IMR-90 (cell line): Measurements from ENCODE around the gene PRAMEF2. TPM values are rescaled to one million over a fixed set of nuclear protein-coding genes. Genes with fewer than 3 reads are reported as not detected.

ENCODE experiments used
- ATAC-seq: fragments of 200-7000 bp; cut with Tn5 transposase; 2 replicates; pipeline ENCODE4 v1.9.1; 2020; ENCODE audit warnings: low read depth, mild to moderate bottlenecking, moderate library complexity
- BruUV-seq: library from RNA; stranded (reverse); fragments of 400-500 nt; replicated peaks from 2 replicates; lab custom pipeline; 2021; lab: Mats Ljungman, UMichigan
- CTCF ChIA-PET: fragments of 300-600 bp; formaldehyde crosslinking; extraction: SDS; loops from one replicate; lab custom pipeline; 2021; ENCODE audit warnings: antibody characterized with exemption; lab: Yijun Ruan, JAX
- POLR2A ChIA-PET: fragments of 300-600 bp; sonication (Branson Sonifier 250); formaldehyde crosslinking; loops from one replicate; lab custom pipeline; 2022; ENCODE audit warnings: antibody characterized with exemption; ENCODE audit not compliant: unreplicated experiment; lab: Charles Lee
- DNase-seq: peaks from one replicate; pipeline ENCODE4 v3.0.0; 2013
- H2AFZ ChIP-seq: replicated peaks from 2 replicates; pipeline ENCODE3; 2013; ENCODE audit warnings: low read length, mild to moderate bottlenecking; ENCODE audit not compliant: poor library complexity
- H2AK5ac ChIP-seq: 2 replicates; pipeline ENCODE4 v1.6.1; 2013; ENCODE audit warnings: low read depth, low read length, inconsistent platforms
- H2AK9ac ChIP-seq: replicated peaks from 2 replicates; pipeline ENCODE3; 2013; ENCODE audit warnings: mild to moderate bottlenecking, low read depth, low read length, moderate library complexity; ENCODE audit not compliant: poor library complexity
- H2BK120ac ChIP-seq: 2 replicates; pipeline ENCODE4 v1.6.1; 2013; ENCODE audit warnings: low read depth, low read length, inconsistent platforms
- H2BK15ac ChIP-seq: 3 replicates; pipeline ENCODE4 v1.6.1; 2013; ENCODE audit warnings: low read depth, low read length, inconsistent platforms
- H2BK20ac ChIP-seq: 2 replicates; pipeline ENCODE4 v1.6.1; 2013; ENCODE audit warnings: low read depth, mild to moderate bottlenecking, inconsistent platforms, low read length, moderate library complexity
- H2BK5ac ChIP-seq: 2 replicates; pipeline ENCODE4 v1.6.1; 2013; ENCODE audit warnings: mild to moderate bottlenecking, low read depth, low read length, inconsistent platforms; ENCODE audit not compliant: poor library complexity, severe bottlenecking
- H3K14ac ChIP-seq: replicated peaks from 2 replicates; pipeline ENCODE4 v1.6.1; 2013; ENCODE audit warnings: low read depth, low read length, inconsistent platforms
- H3K18ac ChIP-seq: 2 replicates; pipeline ENCODE4 v1.6.1; 2013; ENCODE audit warnings: low read depth, low read length, control low read depth
- H3K23ac ChIP-seq: 2 replicates; pipeline ENCODE4 v1.6.1; 2013; ENCODE audit warnings: low read depth, low read length, inconsistent platforms
- H3K27ac ChIP-seq: 2 replicates; pipeline ENCODE4 v1.5.1; 2013; ENCODE audit warnings: mild to moderate bottlenecking, control low read depth, low read length; ENCODE audit not compliant: insufficient read depth
- H3K27me3 ChIP-seq: 2 replicates; pipeline ENCODE4 v1.6.1; 2013; ENCODE audit warnings: low read length; ENCODE audit not compliant: control insufficient read depth, insufficient read depth
- H3K36me3 ChIP-seq: 2 replicates; pipeline ENCODE4 v1.6.1; 2013; ENCODE audit warnings: low read length, mixed read lengths; ENCODE audit not compliant: control insufficient read depth, insufficient read depth
- H3K4ac ChIP-seq: 2 replicates; pipeline ENCODE4 v1.6.1; 2013; ENCODE audit warnings: low read depth, low read length, inconsistent platforms
- H3K4me1 ChIP-seq: 2 replicates; pipeline ENCODE4 v1.6.1; 2013; ENCODE audit warnings: low read length, mixed read lengths; ENCODE audit not compliant: control insufficient read depth, insufficient read depth
- H3K4me2 ChIP-seq: 2 replicates; pipeline ENCODE4 v1.6.1; 2013; ENCODE audit warnings: low read depth, mild to moderate bottlenecking, control low read depth, low read length, moderate library complexity
- H3K4me3 ChIP-seq: 2 replicates; pipeline ENCODE4 v1.5.1; 2013; ENCODE audit warnings: low read depth, mild to moderate bottlenecking, control low read depth, low read length, moderate library complexity; ENCODE audit not compliant: insufficient read depth
- H3K56ac ChIP-seq: 2 replicates; pipeline ENCODE4 v1.6.1; 2013; ENCODE audit warnings: low read length, inconsistent platforms; ENCODE audit not compliant: insufficient read depth; ENCODE audit errors: extremely low read depth
- H3K79me1 ChIP-seq, 2 experiments: 2 replicates each; pipeline ENCODE4 v1.6.1; 2013; ENCODE audit warnings: low read length in 2 of 2, inconsistent platforms in 1 of 2, low read depth in 1 of 2
- H3K9ac ChIP-seq: 2 replicates; pipeline ENCODE4 v1.6.1; 2013; ENCODE audit warnings: low read depth, low read length, control low read depth
- H3K9me1 ChIP-seq: 2 replicates; pipeline ENCODE4 v1.6.1; 2013; ENCODE audit warnings: low read length, inconsistent platforms; ENCODE audit not compliant: insufficient read depth
- H3K9me3 ChIP-seq: 2 replicates; pipeline ENCODE4 v1.6.1; 2013; ENCODE audit warnings: low read length; ENCODE audit not compliant: control insufficient read depth, insufficient read depth
- H4K20me1 ChIP-seq: 2 replicates; pipeline ENCODE4 v1.6.1; 2013; ENCODE audit warnings: low read length, inconsistent platforms; ENCODE audit not compliant: insufficient read depth
- H4K5ac ChIP-seq: 2 replicates; pipeline ENCODE4 v1.6.1; 2013; ENCODE audit warnings: mild to moderate bottlenecking, low read depth, low read length, control low read depth
- H4K8ac ChIP-seq, 2 experiments: 2 replicates each; pipeline ENCODE4 v1.6.1; 2013; ENCODE audit warnings: low read depth in 2 of 2, low read length in 2 of 2, control low read depth in 1 of 2, inconsistent platforms in 1 of 2
- H4K91ac ChIP-seq: 2 replicates; pipeline ENCODE4 v1.6.1; 2013; ENCODE audit warnings: low read depth, low read length, inconsistent platforms; ENCODE audit not compliant: insufficient read depth
- BHLHE40 ChIP-seq: fragments of 150-350 bp; IDR thresholded peaks from 2 replicates; pipeline ENCODE4 v1.6.1; 2016; ENCODE audit warnings: mild to moderate bottlenecking, low read depth, low read length
- MAZ ChIP-seq: IDR thresholded peaks from 2 replicates; pipeline ENCODE4 v1.6.1; 2012; ENCODE audit warnings: low read depth, mild to moderate bottlenecking, low read length, improper control_type of control experiment, moderate library complexity, borderline replicate concordance
- MXI1 ChIP-seq: IDR thresholded peaks from 2 replicates; pipeline ENCODE4 v1.6.1; 2012; ENCODE audit warnings: low read depth, mild to moderate bottlenecking, low read length, moderate library complexity, borderline replicate concordance
- SMC3 ChIP-seq: fragments of 150-350 bp; IDR thresholded peaks from 2 replicates; pipeline ENCODE4 v1.6.1; 2016; ENCODE audit warnings: low read depth, mild to moderate bottlenecking, antibody characterized with exemption, low read length, moderate library complexity
- WGBS, 2 experiments: methylation state at CpG; one replicate each; pipeline versions ENCODE4 v1.1.5 to v1.1.7; 2013; ENCODE audit warnings: missing lambda C conversion rate in 2 of 2; ENCODE audit not compliant: insufficient read length in 1 of 2; ENCODE audit errors: extremely low coverage in 2 of 2; 5-methylcytosine and 5-hydroxymethylcytosine counted together
- dilution Hi-C: fragments of 300-500 bp; cut with HindIII; formaldehyde crosslinking; loops from one replicate; pipeline ENCODE4 v1.14.3; 2018; ENCODE audit warnings: low sequenced_read_pairs; ENCODE audit not compliant: unreplicated experiment
- in situ Hi-C: fragments of 300-500 bp; cut with MboI; formaldehyde crosslinking; loops from 3 replicates; pipeline ENCODE4 v1.14.3; 2019; ENCODE audit warnings: low sequenced_read_pairs, inconsistent platforms, mixed read lengths
- intact Hi-C: fragments of 100-400 bp; cut with micrococcal nuclease; formaldehyde crosslinking; loops from 2 replicates; pipeline ENCODE4 v1.10.0; 2022
- polyA plus RNA-seq, 3 experiments: library from polyadenylated mRNA; depleted of rRNA; stranded (reverse); fragments of >200 nt; gene quantifications; 2 replicates each; pipeline ENCODE4 v1.2.3, GENCODE V29; 2012; ENCODE audit warnings: low replicate concordance in 1 of 3
- total RNA-seq: library from RNA; depleted of rRNA; stranded (reverse); fragments of >200 nt; gene quantifications from 2 replicates; pipeline ENCODE4 v1.2.3, GENCODE V29; 2012
- TF ChIP-seq, protein P1 (sequence below): fragments of 150-350 bp; IDR thresholded peaks from 2 replicates; pipeline ENCODE4 v1.6.1; 2017; ENCODE audit warnings: mild to moderate bottlenecking, antibody characterized with exemption, low read length, low read depth

Gene PRAMEF2
- total and polyA plus RNA-seq, 2 of the 4 experiments (the other 2 are of a cell fraction), result not detected

DNA sequence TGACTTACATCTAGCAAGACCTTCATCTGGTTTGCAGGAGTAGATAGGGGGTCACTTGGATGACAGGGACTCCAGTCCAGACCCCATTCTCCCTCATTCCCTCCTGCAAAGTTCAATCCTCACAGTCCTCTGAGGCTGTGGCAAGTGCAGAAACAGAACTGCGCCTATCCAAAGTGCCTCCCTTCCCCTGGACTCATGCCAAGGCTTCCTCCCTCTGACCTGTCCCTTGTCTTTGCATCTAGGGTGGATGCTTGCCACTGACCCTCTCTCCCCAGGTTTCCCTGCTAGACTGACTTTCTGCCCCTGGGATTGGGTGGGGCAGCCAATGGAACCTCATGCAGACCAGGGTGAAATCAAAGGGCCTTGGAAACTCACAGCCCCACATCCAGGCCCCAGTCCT, 47.0 kb upstream of the PRAMEF2 start:
- CTCF ChIA-PET, result no interaction called here

More for the DNA sequence above, 47.0 kb upstream of the PRAMEF2 start:
- Histone ChIP-seq H2BK15ac (no peak overlapping the region), H3K9me3 (peaks cover 21% of the 10 kb centered on the region), H2BK20ac (no peak overlapping the region), H2AK5ac (no peak overlapping the region), H3K36me3 (no peaks in the 10 kb centered on the region), H4K20me1 (no peaks in the 10 kb centered on the region), H2BK120ac (no peak overlapping the region), H4K91ac (no peak overlapping the region), H3K4me2 (no peak overlapping the region), H3K23ac (no peak overlapping the region), H3K9me1 (no peaks in the 10 kb centered on the region), H3K4me1 (no peaks in the 10 kb centered on the region), H4K5ac (no peak overlapping the region), H3K18ac (no peak overlapping the region), H4K8ac (no peak overlapping the region), H2AK9ac (no peak overlapping the region), H3K4ac (no peak overlapping the region), H3K79me1 (no peaks in the 10 kb centered on the region), H3K27me3 (no peaks in the 10 kb centered on the region), H2AFZ (no peak overlapping the region), H2BK5ac (no peak overlapping the region), H3K4me3 (no peak overlapping the region), H3K14ac (no peak overlapping the region), H3K27ac (no peak overlapping the region), H3K9ac (no peak overlapping the region), H3K56ac (no peak overlapping the region)
- POLR2A ChIA-PET, result no interaction called here
- 57% methylated on average over 1 of the region's 1 CpG; no CpG with 5 or more reads in 1 of the 2 experiments for WGBS, 2 experiments
- in situ Hi-C loops (no loop called here), intact Hi-C loops (no loop called here), dilution Hi-C loops (no loop called here)
- no peak for TF ChIP-seq MAZ
- TF ChIP-seq, protein P1, sequence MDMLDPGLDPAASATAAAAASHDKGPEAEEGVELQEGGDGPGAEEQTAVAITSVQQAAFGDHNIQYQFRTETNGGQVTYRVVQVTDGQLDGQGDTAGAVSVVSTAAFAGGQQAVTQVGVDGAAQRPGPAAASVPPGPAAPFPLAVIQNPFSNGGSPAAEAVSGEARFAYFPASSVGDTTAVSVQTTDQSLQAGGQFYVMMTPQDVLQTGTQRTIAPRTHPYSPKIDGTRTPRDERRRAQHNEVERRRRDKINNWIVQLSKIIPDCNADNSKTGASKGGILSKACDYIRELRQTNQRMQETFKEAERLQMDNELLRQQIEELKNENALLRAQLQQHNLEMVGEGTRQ, result no peak
- no peak for TF ChIP-seq BHLHE40
- no peak for TF ChIP-seq SMC3
- TF ChIP-seq MXI1, result no peak
- no TSS peak for BruUV-seq
- no peak for DNase-seq
- ATAC-seq, result no peak
